K562 (cell line): Measurements from ENCODE around the gene STAU1. TPM values are rescaled to one million over a fixed set of nuclear protein-coding genes. Genes with fewer than 3 reads are reported as not detected.

Source experiments
- ATAC-seq: fragments of 200-7000 bp; cut with Tn5 transposase; 3 replicates; pipeline ENCODE4 v1.9.1; 2020; ENCODE audit warnings: moderate library complexity
- BruUV-seq: library from RNA; stranded (reverse); fragments of 400-500 nt; replicated peaks from 2 replicates; lab custom pipeline; 2021; lab: Mats Ljungman, UMichigan
- CTCF ChIA-PET: fragments of 300-600 bp; formaldehyde crosslinking; extraction: SDS; loops from one replicate; lab custom pipeline; 2021; ENCODE audit warnings: low intra/inter-chr PET ratio; lab: Yijun Ruan, JAX
- POLR2A ChIA-PET: fragments of 300-600, 350-650 bp; sonication (Branson Sonifier 250); formaldehyde crosslinking; extraction: SDS; loops from one replicate; lab custom pipeline; 2021; ENCODE audit warnings: antibody characterized with exemption, inconsistent platforms; lab: Yijun Ruan, JAX
- DNase-seq, 4 experiments: peaks; one replicate each; pipeline versions ENCODE4 v3.0.0 to v3.0.0-alpha.2; 2011 to 2018; ENCODE audit warnings: low spot score in 3 of 4, mixed read lengths in 3 of 4; ENCODE audit errors: extremely low read depth in 1 of 4
- FAIRE-seq: peaks from 2 replicates; lab custom pipeline; 2011; peaks lifted over from hg19 to GRCh38; lab: Jason Lieb, UNC
- H2AFZ ChIP-seq: 2 replicates; pipeline ENCODE4 v1.6.0; 2011; ENCODE audit warnings: low read depth, low read length, control low read depth, inconsistent platforms
- H3K27ac ChIP-seq: fragments of 200-600 bp; 3 replicates; pipeline ENCODE4 v1.8.0; 2011; ENCODE audit warnings: low read depth, mild to moderate bottlenecking, control low read depth, inconsistent platforms, low read length, moderate library complexity, mixed read lengths; ENCODE audit errors: extremely low read depth
- H3K27me3 ChIP-seq, 2 experiments: fragments of 300-600 bp in 1 of 2; 2 replicates in 1 of 2; 3 replicates in 1 of 2; pipeline versions ENCODE4 v1.6.0 to v1.8.0; 2011; ENCODE audit warnings: inconsistent platforms in 2 of 2, low read length in 2 of 2, mild to moderate bottlenecking in 1 of 2, mixed read lengths in 1 of 2, moderate library complexity in 1 of 2; ENCODE audit not compliant: control insufficient read depth in 2 of 2, insufficient read depth in 2 of 2
- H3K36me3 ChIP-seq: fragments of 300-600 bp; 3 replicates; pipeline ENCODE4 v1.8.0; 2011; ENCODE audit warnings: mild to moderate bottlenecking, low read length, inconsistent platforms; ENCODE audit not compliant: control insufficient read depth, insufficient read depth
- H3K4me1 ChIP-seq, 2 experiments: fragments of 200-600 bp in 1 of 2; replicated peaks in 1 of 2; 2 replicates in 1 of 2; 3 replicates in 1 of 2; pipeline versions ENCODE4 v1.5.1 to v1.8.0; 2011; ENCODE audit warnings: inconsistent platforms in 2 of 2, low read length in 2 of 2, mild to moderate bottlenecking in 1 of 2, mixed read lengths in 1 of 2, moderate library complexity in 1 of 2; ENCODE audit not compliant: control insufficient read depth in 2 of 2, insufficient read depth in 2 of 2
- H3K4me2 ChIP-seq: 2 replicates; pipeline ENCODE4 v1.6.1; 2011; ENCODE audit warnings: low read length, control low read depth, inconsistent platforms, mixed read lengths; ENCODE audit not compliant: insufficient read depth
- H3K4me3 ChIP-seq: fragments of 200-600 bp; sonication (generic), shearing (Covaris generic); 2 replicates; pipeline ENCODE4 v1.5.1; 2016; ENCODE audit warnings: control low read depth, inconsistent platforms
- H3K79me2 ChIP-seq: fragments of 200-600 bp; 3 replicates; pipeline ENCODE4 v1.8.0; 2011; ENCODE audit warnings: low read length, inconsistent platforms; ENCODE audit not compliant: control insufficient read depth, insufficient read depth
- H3K9ac ChIP-seq, 2 experiments: 2 replicates each; pipeline versions ENCODE4 v1.6.0 to v1.6.1; 2011; ENCODE audit warnings: low read depth in 2 of 2, low read length in 2 of 2, control low read depth in 1 of 2, inconsistent platforms in 1 of 2, mild to moderate bottlenecking in 1 of 2, mixed read lengths in 1 of 2; ENCODE audit not compliant: insufficient read depth in 1 of 2
- H3K9me1 ChIP-seq: one replicate; pipeline ENCODE4 v1.6.0; 2011; ENCODE audit warnings: inconsistent platforms, mild to moderate bottlenecking, low read length, moderate library complexity; ENCODE audit not compliant: control insufficient read depth, insufficient read depth
- H3K9me3 ChIP-seq: replicated peaks from 2 replicates; pipeline ENCODE4 v1.5.1; 2011; ENCODE audit warnings: low read depth, low read length, inconsistent platforms; ENCODE audit not compliant: control insufficient read depth, insufficient read depth
- H4K20me1 ChIP-seq: replicated peaks from 2 replicates; pipeline ENCODE4 v1.6.1; 2011; ENCODE audit warnings: low read length, inconsistent platforms, mixed read lengths; ENCODE audit not compliant: control insufficient read depth, insufficient read depth
- EHMT2 ChIP-seq: fragments of 450-650 bp; IDR thresholded peaks from 2 replicates; pipeline ENCODE4 v1.6.1; 2018; ENCODE audit warnings: antibody characterized with exemption
- GABPB2 ChIP-seq: fragments of 250-450 bp; sonication (Bioruptor Pico); conservative IDR thresholded peaks from 2 replicates; pipeline ENCODE4 v1.5.1; 2021; ENCODE audit warnings: mild to moderate bottlenecking
- NELFE ChIP-seq: IDR thresholded peaks from 2 replicates; pipeline ENCODE4 v1.6.1; 2011; ENCODE audit warnings: mild to moderate bottlenecking; ENCODE audit not compliant: insufficient read depth, insufficient read length
- PCBP1 ChIP-seq: fragments of 200-400 bp; formaldehyde crosslinking; IDR thresholded peaks from 2 replicates; pipeline ENCODE4 v1.6.1; 2018; ENCODE audit warnings: mild to moderate bottlenecking, low read depth, low read length; ENCODE audit not compliant: poor library complexity, severe bottlenecking
- RHOXF2B ChIP-seq: fragments of 250-450 bp; sonication (Bioruptor Pico); conservative IDR thresholded peaks from 2 replicates; pipeline ENCODE4 v1.5.1; 2021
- RUNX1 ChIP-seq: sonication (generic); IDR thresholded peaks from 2 replicates; pipeline ENCODE4 v1.6.1; 2016; ENCODE audit warnings: antibody characterized with exemption, low read depth
- TRIM28 ChIP-seq: fragments of 450-650 bp; IDR thresholded peaks from 2 replicates; pipeline ENCODE4 v1.6.1; 2017
- U2AF2 ChIP-seq: fragments of 200-400 bp; formaldehyde crosslinking; optimal IDR thresholded peaks from 2 replicates; pipeline ENCODE3; 2017; ENCODE audit warnings: low read depth, mild to moderate bottlenecking, low read length
- ZBTB8A ChIP-seq: fragments of 450-650 bp; IDR thresholded peaks from 2 replicates; pipeline ENCODE4 v1.6.1; 2018; ENCODE audit warnings: mild to moderate bottlenecking, moderate library complexity; ENCODE audit not compliant: partially characterized antibody
- ZNF239 ChIP-seq: fragments of 250-450 bp; sonication (Bioruptor Pico); IDR thresholded peaks from 2 replicates; pipeline ENCODE4 v1.4.0; 2020; ENCODE audit warnings: mild to moderate bottlenecking
- WGBS: fragments of 100-300 bp; shearing (Covaris generic); methylation state at CpG from one replicate; pipeline ENCODE4 v1.1.6; 2016; ENCODE audit warnings: low coverage, mixed read lengths; ENCODE audit not compliant: insufficient coverage; ENCODE audit errors: missing lambda C conversion rate; 5-methylcytosine and 5-hydroxymethylcytosine counted together
- in situ Hi-C: fragments of 300-500 bp; cut with MboI; formaldehyde crosslinking; loops from 4 replicates; pipeline ENCODE4 v1.15.0; 2018; ENCODE audit warnings: inconsistent platforms, mixed read lengths
- intact Hi-C: fragments of 100-400 bp; cut with micrococcal nuclease; formaldehyde crosslinking; loops from 2 replicates; pipeline ENCODE4 v1.14.2; 2022
- polyA plus RNA-seq, 8 experiments: library from polyadenylated mRNA; depleted of rRNA in 4 of 8; stranded (reverse) in 5 of 8; unstranded in 3 of 8; fragments of >200 nt; fragmentation: Nextera tagmentation in 2 of 8; fragmentation: Illumina TruSeq in 1 of 8; extraction: Ambion mirVana in 2 of 8; extraction: Trizol in 1 of 8; gene quantifications; 2 replicates each; pipeline versions ENCODE4 v1.2.1 to v1.2.3, GENCODE V29; 2011 to 2014; ENCODE audit warnings: inconsistent platforms in 1 of 8, missing spikeins in 1 of 8
- total RNA-seq, 7 experiments: library from RNA; depleted of rRNA in 6 of 7; stranded (reverse); fragments of >200 nt in 6 of 7; fragmentation: Illumina TruSeq in 2 of 7; extraction: Trizol in 2 of 7; gene quantifications; 2 replicates each; pipeline versions ENCODE4 v1.2.1 to v1.2.3, GENCODE V29; 2011 to 2021; ENCODE audit warnings: low replicate concordance in 1 of 7
- TF ChIP-seq, protein P1 (sequence below): IDR thresholded peaks from 2 replicates; pipeline ENCODE4 v1.6.1; 2016; ENCODE audit warnings: missing genetic modification characterization, missing compliant biosample characterization
- TF ChIP-seq, protein P2 (sequence below): fragments of 250-450 bp; sonication (Bioruptor Pico); IDR thresholded peaks from 2 replicates; pipeline ENCODE4 v1.5.0; 2021

STAU1 gene
- total and polyA plus RNA-seq, 9 of the 15 experiments (the other 6 are each of a cell fraction or from before 2014, with no cell fraction given): 18.0 to 106 (median 50.6) TPM

DNA sequence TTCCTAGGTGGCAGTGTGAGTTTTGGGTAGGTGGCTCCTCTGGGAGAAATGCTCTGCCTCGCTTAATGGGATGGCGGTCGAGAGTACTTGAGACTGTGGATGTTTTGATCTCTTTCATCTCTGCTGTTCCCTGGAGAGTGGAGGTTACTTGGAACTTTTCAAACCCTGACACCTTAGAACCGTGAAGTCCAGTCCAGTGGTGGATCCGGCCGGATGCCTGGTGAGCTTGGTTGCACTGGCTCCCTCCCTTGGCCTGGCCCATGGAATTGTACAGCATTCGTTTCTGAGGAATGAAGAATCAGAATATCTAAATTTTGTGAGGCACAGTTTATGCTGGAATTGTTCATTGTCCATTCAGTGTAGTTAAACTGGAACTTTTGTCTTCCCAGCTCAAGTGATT, 91.0 kb downstream of the STAU1 start:
- peaks cover 10% of the 10 kb centered on the region; the same call in 2 of the 3 replicates for H3K79me2 ChIP-seq
- no peak overlapping the region for H3K27ac ChIP-seq
- in situ Hi-C loops: no loop called here
- 97% methylated on average over 7 of the region's 7 CpGs for WGBS
- intact Hi-C loops: loop anchor here (10.0 kb wide), 1 partner anchor 112 kb away; no protein-coding TSS in a partner anchor
- H2AFZ ChIP-seq: no peak overlapping the region
- no peaks in the 10 kb centered on the region; a peak in 1 of 5 replicates for H3K4me1 ChIP-seq
- H4K20me1 ChIP-seq: peaks cover 11% of the 10 kb centered on the region; the same call in 1 of the 2 replicates
- no peaks in the 10 kb centered on the region for H3K27me3 ChIP-seq
- TF ChIP-seq ZBTB8A (no peak), RHOXF2B (no peak), PCBP1 (no peak), TRIM28 (no peak), GABPB2 (CRISPR knock-in tag) (no peak), EHMT2 (no peak), U2AF2 (no peak), RUNX1 (no peak), NELFE (no peak), ZNF239 (CRISPR knock-in tag) (no peak)
- TF ChIP-seq, protein P1, sequence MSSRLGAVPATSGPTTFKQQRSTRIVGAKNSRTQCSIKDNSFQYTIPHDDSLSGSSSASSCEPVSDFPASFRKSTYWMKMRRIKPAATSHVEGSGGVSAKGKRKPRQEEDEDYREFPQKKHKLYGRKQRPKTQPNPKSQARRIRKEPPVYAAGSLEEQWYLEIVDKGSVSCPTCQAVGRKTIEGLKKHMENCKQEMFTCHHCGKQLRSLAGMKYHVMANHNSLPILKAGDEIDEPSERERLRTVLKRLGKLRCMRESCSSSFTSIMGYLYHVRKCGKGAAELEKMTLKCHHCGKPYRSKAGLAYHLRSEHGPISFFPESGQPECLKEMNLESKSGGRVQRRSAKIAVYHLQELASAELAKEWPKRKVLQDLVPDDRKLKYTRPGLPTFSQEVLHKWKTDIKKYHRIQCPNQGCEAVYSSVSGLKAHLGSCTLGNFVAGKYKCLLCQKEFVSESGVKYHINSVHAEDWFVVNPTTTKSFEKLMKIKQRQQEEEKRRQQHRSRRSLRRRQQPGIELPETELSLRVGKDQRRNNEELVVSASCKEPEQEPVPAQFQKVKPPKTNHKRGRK (tag): no peak
- TF ChIP-seq, protein P2, sequence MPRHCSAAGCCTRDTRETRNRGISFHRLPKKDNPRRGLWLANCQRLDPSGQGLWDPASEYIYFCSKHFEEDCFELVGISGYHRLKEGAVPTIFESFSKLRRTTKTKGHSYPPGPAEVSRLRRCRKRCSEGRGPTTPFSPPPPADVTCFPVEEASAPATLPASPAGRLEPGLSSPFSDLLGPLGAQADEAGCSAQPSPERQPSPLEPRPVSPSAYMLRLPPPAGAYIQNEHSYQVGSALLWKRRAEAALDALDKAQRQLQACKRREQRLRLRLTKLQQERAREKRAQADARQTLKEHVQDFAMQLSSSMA (CRISPR knock-in tag): no peak
- no peak for DNase-seq
- CTCF ChIA-PET: no interaction called here
- H3K4me3 ChIP-seq: no peak overlapping the region
- H3K9me1 ChIP-seq: no peaks in the 10 kb centered on the region
- FAIRE-seq: no peak
- H3K36me3 ChIP-seq: peaks cover 88% of the 10 kb centered on the region
- ATAC-seq: no peak
- no TSS peak for BruUV-seq
- no peak overlapping the region for H3K4me2 ChIP-seq
- POLR2A ChIA-PET: no interaction called here
- H3K9me3 ChIP-seq: no peaks in the 10 kb centered on the region
- no peak overlapping the region for H3K9ac ChIP-seq
